ENCODE data around the gene KCTD4. TPM values are rescaled to one million over a fixed set of nuclear protein-coding genes. Genes with fewer than 3 reads are reported as not detected.

The KCTD4 gene
- total and polyA plus RNA-seq, 4 donors: 2.1 to 7.4 (median 5.9) TPM

GRCh38 chr13:45231722-45232121 lies 30.9 kb upstream of the KCTD4 start:
- no peak overlapping the region for H3K27ac ChIP-seq (ENCODE audit: low read depth, low read length)
- H3K27me3 ChIP-seq (ENCODE audit: control insufficient read depth, insufficient read depth, low read length): no peaks in the 10 kb centered on the region
- peak in 1 of 6 donors; percentile 16 for DNase-seq (ENCODE audit: low read depth in 4 of 6, low spot score in 6 of 6)
- peaks cover 3% of the 10 kb centered on the region for H3K36me3 ChIP-seq (ENCODE audit: control insufficient read depth, insufficient read depth, low read length)
- no CpG with 5 or more reads among the region's 1 CpG for WGBS (ENCODE audit: insufficient coverage)
- H3K9me3 ChIP-seq (ENCODE audit: control insufficient read depth, insufficient read depth, low read length): no peaks in the 10 kb centered on the region
- no peak overlapping the region for H3K4me3 ChIP-seq (ENCODE audit: low read depth, low read length)
- no peaks in the 10 kb centered on the region for H3K4me1 ChIP-seq (ENCODE audit: control insufficient read depth, insufficient read depth, low read length)

- no peaks in the 10 kb centered on the region for H3K4me1 ChIP-seq (ENCODE audit: control insufficient read depth, insufficient read depth, low read length)
- WGBS (ENCODE audit: insufficient coverage): 83% methylated on average over 1 of the region's 4 CpGs
- H3K4me3 ChIP-seq (ENCODE audit: low read depth, low read length): no peak overlapping the region
- no peaks in the 10 kb centered on the region for H3K27me3 ChIP-seq (ENCODE audit: control insufficient read depth, insufficient read depth, low read length)
- no peak for DNase-seq (ENCODE audit: low read depth in 4 of 6, low spot score in 6 of 6)
- H3K9me3 ChIP-seq (ENCODE audit: control insufficient read depth, insufficient read depth, low read length): no peaks in the 10 kb centered on the region
- peaks cover 3% of the 10 kb centered on the region for H3K36me3 ChIP-seq (ENCODE audit: control insufficient read depth, insufficient read depth, low read length)
- H3K27ac ChIP-seq (ENCODE audit: low read depth, low read length): no peak overlapping the region
Observed at GRCh38 chr13:45231305-45231704, 30.5 kb upstream of the KCTD4 start.

- no peak for DNase-seq (ENCODE audit: low read depth in 4 of 6, low spot score in 6 of 6)
- Histone ChIP-seq H3K27me3 (ENCODE audit: control insufficient read depth, insufficient read depth, low read length) (no peaks in the 10 kb centered on the region), H3K9me3 (ENCODE audit: control insufficient read depth, insufficient read depth, low read length) (no peaks in the 10 kb centered on the region), H3K4me1 (ENCODE audit: control insufficient read depth, insufficient read depth, low read length) (no peaks in the 10 kb centered on the region), H3K4me3 (ENCODE audit: low read depth, low read length) (no peak overlapping the region), H3K27ac (ENCODE audit: low read depth, low read length) (no peak overlapping the region), H3K36me3 (ENCODE audit: control insufficient read depth, insufficient read depth, low read length) (peaks cover 3% of the 10 kb centered on the region)
- 100% methylated on average over 3 of the region's 4 CpGs for WGBS (ENCODE audit: insufficient coverage)
Observed at GRCh38 chr13:45229172-45229571, 28.3 kb upstream of the KCTD4 start.

- Histone ChIP-seq H3K27me3 (ENCODE audit: control insufficient read depth, insufficient read depth, low read length) (no peaks in the 10 kb centered on the region), H3K9me3 (ENCODE audit: control insufficient read depth, insufficient read depth, low read length) (no peaks in the 10 kb centered on the region), H3K4me1 (ENCODE audit: control insufficient read depth, insufficient read depth, low read length) (no peaks in the 10 kb centered on the region), H3K36me3 (ENCODE audit: control insufficient read depth, insufficient read depth, low read length) (peaks cover 3% of the 10 kb centered on the region), H3K27ac (ENCODE audit: low read depth, low read length) (no peak overlapping the region), H3K4me3 (ENCODE audit: low read depth, low read length) (no peak overlapping the region)
- 100% methylated on average over 4 of the region's 5 CpGs for WGBS (ENCODE audit: insufficient coverage)
- DNase-seq (ENCODE audit: low read depth in 4 of 6, low spot score in 6 of 6): no peak
Observed at GRCh38 chr13:45228002-45228401, 27.2 kb upstream of the KCTD4 start.

- no peak for DNase-seq (ENCODE audit: low read depth in 4 of 6, low spot score in 6 of 6)
- no CpG with 5 or more reads among the region's 3 CpGs for WGBS (ENCODE audit: insufficient coverage)
- Histone ChIP-seq H3K4me3 (ENCODE audit: low read depth, low read length) (no peak overlapping the region), H3K4me1 (ENCODE audit: control insufficient read depth, insufficient read depth, low read length) (no peaks in the 10 kb centered on the region), H3K36me3 (ENCODE audit: control insufficient read depth, insufficient read depth, low read length) (peaks cover 3% of the 10 kb centered on the region), H3K9me3 (ENCODE audit: control insufficient read depth, insufficient read depth, low read length) (no peaks in the 10 kb centered on the region), H3K27ac (ENCODE audit: low read depth, low read length) (no peak overlapping the region), H3K27me3 (ENCODE audit: control insufficient read depth, insufficient read depth, low read length) (no peaks in the 10 kb centered on the region)
Observed at GRCh38 chr13:45226024-45226423, 25.2 kb upstream of the KCTD4 start.

- Histone ChIP-seq H3K27ac (ENCODE audit: low read depth, low read length) (no peak overlapping the region), H3K36me3 (ENCODE audit: control insufficient read depth, insufficient read depth, low read length) (peaks cover 3% of the 10 kb centered on the region), H3K9me3 (ENCODE audit: control insufficient read depth, insufficient read depth, low read length) (no peaks in the 10 kb centered on the region), H3K4me3 (ENCODE audit: low read depth, low read length) (no peak overlapping the region), H3K27me3 (ENCODE audit: control insufficient read depth, insufficient read depth, low read length) (no peaks in the 10 kb centered on the region), H3K4me1 (ENCODE audit: control insufficient read depth, insufficient read depth, low read length) (no peaks in the 10 kb centered on the region)
- WGBS (ENCODE audit: insufficient coverage): no CpG with 5 or more reads among the region's 4 CpGs
- DNase-seq (ENCODE audit: low read depth in 4 of 6, low spot score in 6 of 6): no peak
Observed at GRCh38 chr13:45225370-45225769, 24.5 kb upstream of the KCTD4 start.

GRCh38 chr13:45224176-45224575 lies 23.3 kb upstream of the KCTD4 start:
- no peaks in the 10 kb centered on the region for H3K27me3 ChIP-seq (ENCODE audit: control insufficient read depth, insufficient read depth, low read length)
- H3K4me1 ChIP-seq (ENCODE audit: control insufficient read depth, insufficient read depth, low read length): no peaks in the 10 kb centered on the region
- H3K27ac ChIP-seq (ENCODE audit: low read depth, low read length): no peak overlapping the region
- no peak overlapping the region for H3K4me3 ChIP-seq (ENCODE audit: low read depth, low read length)
- H3K9me3 ChIP-seq (ENCODE audit: control insufficient read depth, insufficient read depth, low read length): no peaks in the 10 kb centered on the region
- DNase-seq (ENCODE audit: low read depth in 4 of 6, low spot score in 6 of 6): no peak
- H3K36me3 ChIP-seq (ENCODE audit: control insufficient read depth, insufficient read depth, low read length): peaks cover 3% of the 10 kb centered on the region

- DNase-seq (ENCODE audit: low read depth in 4 of 6, low spot score in 6 of 6): no peak
- no CpG with 5 or more reads among the region's 1 CpG for WGBS (ENCODE audit: insufficient coverage)
- no peak overlapping the region for H3K27ac ChIP-seq (ENCODE audit: low read depth, low read length)
Observed at GRCh38 chr13:45222919-45223318, 22.1 kb upstream of the KCTD4 start.

GRCh38 chr13:45222516-45222915 lies 21.7 kb upstream of the KCTD4 start:
- DNase-seq (ENCODE audit: low read depth in 4 of 6, low spot score in 6 of 6): no peak
- Histone ChIP-seq H3K27ac (ENCODE audit: low read depth, low read length) (no peak overlapping the region), H3K4me1 (ENCODE audit: control insufficient read depth, insufficient read depth, low read length) (no peaks in the 10 kb centered on the region), H3K36me3 (ENCODE audit: control insufficient read depth, insufficient read depth, low read length) (no peaks in the 10 kb centered on the region), H3K9me3 (ENCODE audit: control insufficient read depth, insufficient read depth, low read length) (no peaks in the 10 kb centered on the region), H3K27me3 (ENCODE audit: control insufficient read depth, insufficient read depth, low read length) (no peaks in the 10 kb centered on the region), H3K4me3 (ENCODE audit: low read depth, low read length) (no peak overlapping the region)
- 94% methylated on average over 3 of the region's 3 CpGs for WGBS (ENCODE audit: insufficient coverage)

More at GRCh38 chr13:45222919-45223318, 22.1 kb upstream of the KCTD4 start:
- Histone ChIP-seq H3K9me3 (ENCODE audit: control insufficient read depth, insufficient read depth, low read length) (no peaks in the 10 kb centered on the region), H3K4me3 (ENCODE audit: low read depth, low read length) (no peak overlapping the region), H3K4me1 (ENCODE audit: control insufficient read depth, insufficient read depth, low read length) (no peaks in the 10 kb centered on the region), H3K36me3 (ENCODE audit: control insufficient read depth, insufficient read depth, low read length) (no peaks in the 10 kb centered on the region), H3K27me3 (ENCODE audit: control insufficient read depth, insufficient read depth, low read length) (no peaks in the 10 kb centered on the region)

GRCh38 chr13:45220403-45220802 lies 19.6 kb upstream of the KCTD4 start:
- no peaks in the 10 kb centered on the region for H3K4me1 ChIP-seq (ENCODE audit: control insufficient read depth, insufficient read depth, low read length)
- H3K27ac ChIP-seq (ENCODE audit: low read depth, low read length): no peak overlapping the region
- no peak overlapping the region for H3K4me3 ChIP-seq (ENCODE audit: low read depth, low read length)
- H3K27me3 ChIP-seq (ENCODE audit: control insufficient read depth, insufficient read depth, low read length): no peaks in the 10 kb centered on the region
- 92% methylated on average over 2 of the region's 4 CpGs for WGBS (ENCODE audit: insufficient coverage)
- H3K9me3 ChIP-seq (ENCODE audit: control insufficient read depth, insufficient read depth, low read length): no peaks in the 10 kb centered on the region
- DNase-seq (ENCODE audit: low read depth in 4 of 6, low spot score in 6 of 6): no peak
- H3K36me3 ChIP-seq (ENCODE audit: control insufficient read depth, insufficient read depth, low read length): no peaks in the 10 kb centered on the region

Data from spinal cord (tissue), 10 donors.